Measurements from ENCODE around the gene KDM4C. TPM values are rescaled to one million over a fixed set of nuclear protein-coding genes. Genes with fewer than 3 reads are reported as not detected.
"Not testable (repeated sequence)": the region's sequence is repeated elsewhere in the genome, so short reads cannot be mapped to it uniquely, and the experiment has no call there.

KDM4C gene
- total RNA-seq, 2 experiments from 2014 or later: 60.1 to 61.3 TPM

- CTCF ChIA-PET: no interaction called here
Measured at GRCh38 chr9:6794936-6795335, 37.2 kb downstream of the KDM4C start.

GRCh38 chr9:6802926-6803325 lies 45.2 kb downstream of the KDM4C start:
- H3K27ac Mint-ChIP-seq: no peak overlapping the region
- H3K9me3 Mint-ChIP-seq: no peaks in the 10 kb centered on the region
- CTCF ChIA-PET: interaction anchor here (0.6 kb wide), 1 partner anchor 48 kb away, joined by 3 read pairs; no protein-coding TSS in a partner anchor
- no peak overlapping the region for H3K4me3 ChIP-seq (ENCODE audit: low read length)
- peaks cover 38% of the 10 kb centered on the region for H3K36me3 Mint-ChIP-seq (ENCODE audit: low read depth)
- no peak for ATAC-seq (ENCODE audit: poor library complexity)
- no peaks in the 10 kb centered on the region for H3K4me1 ChIP-seq (ENCODE audit: insufficient read depth, low read length)
- H3K4me1 Mint-ChIP-seq (ENCODE audit: low read depth): peaks cover 6% of the 10 kb centered on the region
- DNase-seq: no peak
- H3K27me3 ChIP-seq (ENCODE audit: control insufficient read depth in 1 of 2, insufficient read depth in 2 of 2, low read length in 2 of 2): no peaks in the 10 kb centered on the region
- peaks cover 0 to 9% of the 10 kb centered on the region in 2 experiments for H3K9me3 ChIP-seq (ENCODE audit: control insufficient read depth in 1 of 2, insufficient read depth in 1 of 2, low read length in 2 of 2)
- intact Hi-C loops (cut with DNase I, micrococcal nuclease): no loop called here
- H3K27me3 Mint-ChIP-seq: no peaks in the 10 kb centered on the region
- no peak for TF ChIP-seq CTCF (IDR thresholded peaks at IDR 0.05)
- H3K27ac ChIP-seq (ENCODE audit: low read depth in 1 of 2, low read length in 2 of 2): no peak overlapping the region
- POLR2A ChIA-PET: no interaction called here
- H3K36me3 ChIP-seq (ENCODE audit: insufficient read depth, low read length): peaks cover 17% of the 10 kb centered on the region
- no peak overlapping the region for H3K4me3 Mint-ChIP-seq

More at GRCh38 chr9:6794936-6795335, 37.2 kb downstream of the KDM4C start:
- no peak overlapping the region for H3K27ac Mint-ChIP-seq
- Histone ChIP-seq H3K4me3 (ENCODE audit: low read length) (no peak overlapping the region), H3K4me1 (ENCODE audit: insufficient read depth, low read length) (no peaks in the 10 kb centered on the region), H3K27me3 (ENCODE audit: control insufficient read depth in 1 of 2, insufficient read depth in 2 of 2, low read length in 2 of 2) (no peaks in the 10 kb centered on the region), H3K9me3 (ENCODE audit: control insufficient read depth in 1 of 2, insufficient read depth in 1 of 2, low read length in 2 of 2) (peaks cover 0 to 9% of the 10 kb centered on the region in 2 experiments), H3K36me3 (ENCODE audit: insufficient read depth, low read length) (peaks cover 38% of the 10 kb centered on the region), H3K27ac (ENCODE audit: low read depth in 1 of 2, low read length in 2 of 2) (no peak overlapping the region)
- DNase-seq: no peak
- intact Hi-C loops (cut with DNase I, micrococcal nuclease): no loop called here
- peaks cover 25% of the 10 kb centered on the region for H3K4me1 Mint-ChIP-seq (ENCODE audit: low read depth)
- no peak overlapping the region for H3K4me3 Mint-ChIP-seq
- H3K36me3 Mint-ChIP-seq (ENCODE audit: low read depth): peaks cover 70% of the 10 kb centered on the region
- H3K27me3 Mint-ChIP-seq: no peaks in the 10 kb centered on the region
- POLR2A ChIA-PET: interaction anchor here (2.8 kb wide), 1 partner anchor 38 kb away, joined by 11 read pairs; the partner anchor contains the start of gene KDM4C
- TF ChIP-seq CTCF (IDR thresholded peaks at IDR 0.05): no peak
- no peaks in the 10 kb centered on the region for H3K9me3 Mint-ChIP-seq
- ATAC-seq (ENCODE audit: poor library complexity): no peak

- DNase-seq: no peak
- no peak for ATAC-seq (ENCODE audit: poor library complexity)
- ChIA-PET CTCF (no interaction called here), POLR2A (interaction anchor here (0.7 kb wide), 1 partner anchor 536 kb away, joined by 3 read pairs; no protein-coding TSS in a partner anchor)
- H3K27me3 Mint-ChIP-seq: no peaks in the 10 kb centered on the region
- intact Hi-C loops (cut with DNase I, micrococcal nuclease): no loop called here
- TF ChIP-seq CTCF (IDR thresholded peaks at IDR 0.05): no peak
- no peak overlapping the region for H3K27ac Mint-ChIP-seq
- no peak overlapping the region for H3K27ac ChIP-seq (ENCODE audit: low read depth in 1 of 2, low read length in 2 of 2)
- peaks cover 6% of the 10 kb centered on the region for H3K4me1 Mint-ChIP-seq (ENCODE audit: low read depth)
- H3K27me3 ChIP-seq (ENCODE audit: control insufficient read depth in 1 of 2, insufficient read depth in 2 of 2, low read length in 2 of 2): no peaks in the 10 kb centered on the region
- H3K36me3 Mint-ChIP-seq (ENCODE audit: low read depth): peaks cover 53% of the 10 kb centered on the region
- peaks cover 23% of the 10 kb centered on the region for H3K36me3 ChIP-seq (ENCODE audit: insufficient read depth, low read length)
- no peaks in the 10 kb centered on the region for H3K9me3 ChIP-seq (ENCODE audit: control insufficient read depth in 1 of 2, insufficient read depth in 1 of 2, low read length in 2 of 2)
- no peak overlapping the region for H3K4me3 Mint-ChIP-seq
- no peak overlapping the region for H3K4me3 ChIP-seq (ENCODE audit: low read length)
- H3K9me3 Mint-ChIP-seq: no peaks in the 10 kb centered on the region
- H3K4me1 ChIP-seq (ENCODE audit: insufficient read depth, low read length): no peaks in the 10 kb centered on the region
Measured at GRCh38 chr9:6805532-6805931, 47.8 kb downstream of the KDM4C start.

- H3K27me3 ChIP-seq (ENCODE audit: control insufficient read depth in 1 of 2, insufficient read depth in 2 of 2, low read length in 2 of 2); H3K27me3 Mint-ChIP-seq; H3K4me1 Mint-ChIP-seq (ENCODE audit: low read depth); intact Hi-C loops (cut with DNase I, micrococcal nuclease); H3K9me3 Mint-ChIP-seq; POLR2A ChIA-PET; H3K27ac ChIP-seq (ENCODE audit: low read depth in 1 of 2, low read length in 2 of 2); H3K4me3 Mint-ChIP-seq; ATAC-seq (ENCODE audit: poor library complexity); H3K9me3 ChIP-seq (ENCODE audit: control insufficient read depth in 1 of 2, insufficient read depth in 1 of 2, low read length in 2 of 2); H3K4me1 ChIP-seq (ENCODE audit: insufficient read depth, low read length); DNase-seq; H3K27ac Mint-ChIP-seq; H3K4me3 ChIP-seq (ENCODE audit: low read length); CTCF ChIA-PET: not testable (repeated sequence)
- H3K36me3 Mint-ChIP-seq (ENCODE audit: low read depth): peaks cover 53% of the 10 kb centered on the region
- peaks cover 19% of the 10 kb centered on the region for H3K36me3 ChIP-seq (ENCODE audit: insufficient read depth, low read length)
Measured at GRCh38 chr9:6806318-6806717, 48.5 kb downstream of the KDM4C start.

GRCh38 chr9:6807669-6808068 lies 49.9 kb downstream of the KDM4C start:
- intact Hi-C loops (cut with DNase I, micrococcal nuclease); H3K4me1 ChIP-seq (ENCODE audit: insufficient read depth, low read length); ATAC-seq (ENCODE audit: poor library complexity); H3K9me3 Mint-ChIP-seq; H3K27ac Mint-ChIP-seq; H3K4me3 Mint-ChIP-seq; H3K4me1 Mint-ChIP-seq (ENCODE audit: low read depth); H3K27ac ChIP-seq (ENCODE audit: low read depth in 1 of 2, low read length in 2 of 2); DNase-seq; POLR2A ChIA-PET; H3K27me3 ChIP-seq (ENCODE audit: control insufficient read depth in 1 of 2, insufficient read depth in 2 of 2, low read length in 2 of 2); CTCF ChIA-PET; H3K27me3 Mint-ChIP-seq; H3K4me3 ChIP-seq (ENCODE audit: low read length); H3K9me3 ChIP-seq (ENCODE audit: control insufficient read depth in 1 of 2, insufficient read depth in 1 of 2, low read length in 2 of 2): not testable (repeated sequence)
- H3K36me3 Mint-ChIP-seq (ENCODE audit: low read depth): peaks cover 56% of the 10 kb centered on the region
- H3K36me3 ChIP-seq (ENCODE audit: insufficient read depth, low read length): peaks cover 19% of the 10 kb centered on the region
